Duodenal mucosa (tissue), 2 donors: ENCODE data around the gene SPEN.
"Not testable (repeated sequence)": the region's sequence is repeated elsewhere in the genome, so short reads cannot be mapped to it uniquely, and the experiment has no call there.

ENCODE experiments used
- H3K27ac ChIP-seq: one replicate; pipeline ENCODE4 v1.7.0; 2013; ENCODE audit warnings: low read depth, low read length
- H3K27me3 ChIP-seq, 2 donors: one replicate each; pipeline ENCODE4 v1.7.0; 2013; ENCODE audit warnings: low read length in 2 of 2, control low read depth in 1 of 2; ENCODE audit not compliant: insufficient read depth in 2 of 2, control insufficient read depth in 1 of 2
- H3K36me3 ChIP-seq, 2 donors: one replicate each; pipeline ENCODE4 v1.7.0; 2013; ENCODE audit warnings: low read length in 2 of 2, control low read depth in 1 of 2; ENCODE audit not compliant: insufficient read depth in 2 of 2, control insufficient read depth in 1 of 2
- H3K4me1 ChIP-seq, 2 donors: one replicate each; pipeline ENCODE4 v1.7.0; 2013; ENCODE audit warnings: low read length in 2 of 2, control low read depth in 1 of 2; ENCODE audit not compliant: insufficient read depth in 2 of 2, control insufficient read depth in 1 of 2
- H3K4me3 ChIP-seq, 2 donors: one replicate each; pipeline ENCODE4 v1.7.0; 2013; ENCODE audit warnings: low read length in 2 of 2, low read depth in 1 of 2
- H3K9ac ChIP-seq, 2 donors: one replicate each; pipeline ENCODE4 v1.7.0; 2013; ENCODE audit warnings: low read length in 2 of 2, low read depth in 1 of 2
- H3K9me3 ChIP-seq, 2 donors: one replicate each; pipeline ENCODE4 v1.7.0; 2013; ENCODE audit warnings: low read length in 2 of 2, control low read depth in 1 of 2; ENCODE audit not compliant: control insufficient read depth in 1 of 2

The SPEN gene, protein sequence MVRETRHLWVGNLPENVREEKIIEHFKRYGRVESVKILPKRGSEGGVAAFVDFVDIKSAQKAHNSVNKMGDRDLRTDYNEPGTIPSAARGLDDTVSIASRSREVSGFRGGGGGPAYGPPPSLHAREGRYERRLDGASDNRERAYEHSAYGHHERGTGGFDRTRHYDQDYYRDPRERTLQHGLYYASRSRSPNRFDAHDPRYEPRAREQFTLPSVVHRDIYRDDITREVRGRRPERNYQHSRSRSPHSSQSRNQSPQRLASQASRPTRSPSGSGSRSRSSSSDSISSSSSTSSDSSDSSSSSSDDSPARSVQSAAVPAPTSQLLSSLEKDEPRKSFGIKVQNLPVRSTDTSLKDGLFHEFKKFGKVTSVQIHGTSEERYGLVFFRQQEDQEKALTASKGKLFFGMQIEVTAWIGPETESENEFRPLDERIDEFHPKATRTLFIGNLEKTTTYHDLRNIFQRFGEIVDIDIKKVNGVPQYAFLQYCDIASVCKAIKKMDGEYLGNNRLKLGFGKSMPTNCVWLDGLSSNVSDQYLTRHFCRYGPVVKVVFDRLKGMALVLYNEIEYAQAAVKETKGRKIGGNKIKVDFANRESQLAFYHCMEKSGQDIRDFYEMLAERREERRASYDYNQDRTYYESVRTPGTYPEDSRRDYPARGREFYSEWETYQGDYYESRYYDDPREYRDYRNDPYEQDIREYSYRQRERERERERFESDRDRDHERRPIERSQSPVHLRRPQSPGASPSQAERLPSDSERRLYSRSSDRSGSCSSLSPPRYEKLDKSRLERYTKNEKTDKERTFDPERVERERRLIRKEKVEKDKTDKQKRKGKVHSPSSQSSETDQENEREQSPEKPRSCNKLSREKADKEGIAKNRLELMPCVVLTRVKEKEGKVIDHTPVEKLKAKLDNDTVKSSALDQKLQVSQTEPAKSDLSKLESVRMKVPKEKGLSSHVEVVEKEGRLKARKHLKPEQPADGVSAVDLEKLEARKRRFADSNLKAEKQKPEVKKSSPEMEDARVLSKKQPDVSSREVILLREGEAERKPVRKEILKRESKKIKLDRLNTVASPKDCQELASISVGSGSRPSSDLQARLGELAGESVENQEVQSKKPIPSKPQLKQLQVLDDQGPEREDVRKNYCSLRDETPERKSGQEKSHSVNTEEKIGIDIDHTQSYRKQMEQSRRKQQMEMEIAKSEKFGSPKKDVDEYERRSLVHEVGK (N-terminal part only)

DNA sequence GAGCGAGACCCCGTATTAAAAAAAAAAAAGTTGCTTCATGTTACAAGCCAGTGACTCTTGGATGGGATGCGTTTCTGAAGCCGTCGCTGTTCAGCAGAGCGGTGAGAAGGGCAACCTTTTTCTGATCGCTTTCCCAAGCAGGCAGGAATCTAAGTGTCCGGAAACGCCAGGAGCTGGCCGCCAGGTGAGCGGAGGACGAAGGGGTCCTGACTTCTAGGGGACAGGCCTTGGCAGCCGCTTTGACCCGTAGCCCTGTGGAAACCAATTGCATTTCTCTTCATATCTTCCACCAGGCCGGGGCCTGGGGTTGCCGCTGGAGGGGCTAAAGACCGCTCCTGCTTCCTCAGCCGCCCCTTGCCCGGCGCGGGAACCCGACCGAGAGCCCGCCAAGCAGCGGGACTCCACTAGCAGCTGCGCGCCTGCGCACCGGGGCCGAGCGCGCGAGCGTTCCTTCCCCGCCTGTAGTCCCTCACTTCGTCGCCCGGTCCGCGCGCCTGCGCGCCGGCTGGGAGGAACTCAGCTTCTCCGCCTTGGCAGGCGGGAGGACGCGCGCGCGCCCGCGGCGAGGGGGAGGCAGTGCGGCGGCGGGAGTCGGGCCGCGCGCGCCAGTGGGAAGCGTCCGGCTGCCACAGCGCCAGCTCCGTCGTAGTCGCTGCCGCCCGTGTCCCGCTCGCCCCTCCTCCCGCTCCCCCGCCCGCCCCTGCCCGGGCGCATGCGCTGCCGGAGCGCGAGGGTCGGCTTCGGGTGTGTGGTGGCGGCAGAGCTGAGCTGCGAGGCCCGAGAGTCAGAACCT, at the start of gene SPEN:
Gene SPEN (plus strand): TSS at position 608 of the 793 bp plus-strand sequence. CDS start 361 bp downstream, outside the sequence.
- peak within 1 kb of the TSS; percentile 95 to 96 for H3K4me3 ChIP-seq
- H3K4me1 ChIP-seq: peaks cover 13 to 25% of the 10 kb centered on the region in 2 donors
- no peaks in the 10 kb centered on the region for H3K27me3 ChIP-seq
- no peaks in the 10 kb centered on the region for H3K9me3 ChIP-seq
- H3K36me3 ChIP-seq: no peaks in the 10 kb centered on the region
- H3K9ac ChIP-seq: peak within 1 kb of the TSS; percentile 95 to 97
- H3K27ac ChIP-seq: peak within 1 kb of the TSS; percentile 86

DNA sequence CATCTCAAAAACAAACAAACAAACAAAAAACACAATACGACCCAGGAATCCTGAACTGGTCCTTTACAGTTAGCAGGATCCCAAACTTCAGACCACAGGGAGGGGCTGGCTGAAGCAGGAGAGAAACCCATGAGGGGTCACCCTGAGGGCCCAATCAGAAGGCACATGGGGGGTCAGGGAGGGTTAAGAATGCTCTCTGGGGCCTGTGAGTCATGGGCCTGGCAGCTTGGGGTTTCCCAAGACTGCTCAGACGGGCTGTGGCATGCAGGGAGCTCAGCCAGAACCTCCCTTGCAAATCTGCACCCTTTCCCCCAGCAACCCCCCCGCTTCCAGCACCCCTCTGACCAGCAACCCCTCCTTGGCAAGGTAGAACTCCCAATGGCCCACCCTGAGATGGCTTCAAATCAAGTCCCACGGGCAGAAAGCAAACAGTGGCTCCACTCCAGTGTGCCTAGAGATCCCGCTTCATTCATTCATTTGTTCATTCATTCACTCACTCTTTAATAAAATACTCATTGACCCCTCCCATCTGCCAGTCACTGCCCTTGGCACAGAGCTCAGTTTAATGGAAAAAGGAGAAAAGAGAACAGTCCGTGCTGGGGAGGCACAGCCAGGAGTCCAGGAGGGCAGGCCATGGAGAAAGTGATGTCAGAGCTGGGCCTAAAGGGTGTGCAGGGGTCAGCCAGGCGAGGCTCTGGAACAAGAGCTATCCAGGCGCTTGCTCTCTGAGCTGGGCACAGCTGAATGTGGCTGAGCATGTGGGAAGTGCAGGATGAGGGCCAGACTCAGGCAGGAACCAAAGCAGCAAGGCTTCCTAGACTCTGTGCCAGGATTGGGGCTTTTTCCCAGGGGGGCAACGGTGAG, 48.3 kb upstream of the SPEN start:
- Histone ChIP-seq H3K36me3 (no peaks in the 10 kb centered on the region), H3K4me1 (peaks cover 40 to 44% of the 10 kb centered on the region in 2 donors)

DNA sequence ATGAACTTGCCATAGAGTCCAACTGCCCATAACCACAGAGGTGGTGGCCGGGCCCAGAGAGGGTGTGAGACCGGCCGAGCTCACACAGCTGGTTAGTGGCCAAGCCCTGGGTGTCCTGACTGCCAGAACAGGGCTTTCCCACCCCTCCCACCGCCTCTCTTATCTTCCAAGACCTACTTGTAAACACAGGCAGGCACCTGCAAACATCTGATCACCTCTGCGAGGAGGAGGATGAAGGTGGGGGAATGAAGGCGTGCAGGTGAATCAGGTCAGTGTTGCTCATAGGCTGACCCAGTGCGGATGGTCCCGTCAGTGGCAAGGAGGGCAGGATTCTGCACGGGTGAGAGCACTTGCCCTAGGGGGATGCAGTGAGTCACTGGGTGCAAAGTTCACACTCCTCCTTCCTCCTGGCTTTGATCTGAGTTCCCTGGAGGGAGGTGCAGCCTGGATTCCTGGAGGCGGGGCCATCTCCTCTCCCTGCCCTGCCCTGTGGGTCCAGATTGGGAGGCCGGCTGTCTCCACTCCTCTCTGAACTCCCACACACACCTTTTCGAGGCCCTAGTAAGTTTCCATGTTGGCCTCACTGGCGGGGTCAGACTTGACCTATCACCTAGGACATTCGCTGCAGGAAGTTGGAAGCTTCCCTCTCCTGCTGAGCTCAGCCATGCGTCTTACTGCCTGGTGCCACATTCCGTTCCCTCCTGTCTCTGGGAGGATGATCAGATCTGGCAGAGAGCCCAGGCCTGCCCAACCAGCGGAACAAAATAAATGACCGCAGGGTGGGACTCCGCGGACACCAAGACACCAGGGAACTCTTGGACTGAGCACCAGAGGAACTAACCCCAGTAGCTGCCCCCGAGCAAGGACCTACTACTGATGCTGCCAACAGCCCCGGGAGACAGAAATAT, 47.3 kb upstream of the SPEN start:
- H3K9me3 ChIP-seq: no peaks in the 10 kb centered on the region
- H3K4me1 ChIP-seq: peaks cover 40 to 41% of the 10 kb centered on the region in 2 donors
- H3K27ac ChIP-seq: peak overlapping the region; percentile 77
- H3K4me3 ChIP-seq: peak overlapping the region; percentile 9 to 40
- H3K27me3 ChIP-seq: no peaks in the 10 kb centered on the region
- peak overlapping the region; percentile 38 to 53 for H3K9ac ChIP-seq
- H3K36me3 ChIP-seq: no peaks in the 10 kb centered on the region

More for the DNA sequence above, 48.3 kb upstream of the SPEN start:
- Histone ChIP-seq H3K4me3 (peak overlapping the region; percentile 23 to 40), H3K27ac (peak overlapping the region; percentile 77), H3K9ac (peak overlapping the region; percentile 38 to 53), H3K9me3 (no peaks in the 10 kb centered on the region), H3K27me3 (no peaks in the 10 kb centered on the region)

DNA sequence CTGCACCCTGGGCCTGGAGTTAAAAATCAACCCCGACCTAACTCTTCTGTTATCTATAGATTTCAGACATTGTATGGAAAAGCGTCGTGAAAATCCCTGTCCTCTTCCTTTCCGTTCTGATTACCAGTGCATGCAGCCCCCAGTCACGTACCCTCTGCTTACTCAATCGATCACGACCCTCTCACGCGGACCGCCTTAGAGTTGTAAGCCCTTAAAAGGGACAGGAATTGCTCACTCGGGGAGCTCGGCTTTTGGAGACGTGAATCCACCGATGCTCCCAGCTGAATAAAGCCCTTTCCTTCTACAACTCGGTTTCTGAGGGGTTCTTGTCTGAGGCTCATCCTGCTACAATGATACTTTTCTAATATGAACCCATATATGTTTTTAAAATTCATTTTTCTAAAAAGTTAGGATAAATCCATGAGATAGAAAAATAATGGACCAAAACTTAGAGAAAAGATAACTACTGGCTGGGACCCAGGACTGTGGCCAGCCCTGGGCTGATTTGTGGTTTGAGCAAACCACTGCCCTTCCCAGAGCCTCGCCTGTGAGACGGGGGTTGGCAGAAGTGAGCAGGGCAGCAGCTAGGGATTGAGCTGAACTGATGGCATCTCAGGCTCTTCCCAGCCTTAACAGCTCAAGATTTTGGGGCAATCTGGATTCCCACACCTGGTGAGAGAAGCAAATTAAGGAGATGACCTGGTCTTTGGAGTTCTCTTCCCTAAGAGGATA, 45.1 kb upstream of the SPEN start:
- no peak overlapping the region for H3K27ac ChIP-seq
- no peaks in the 10 kb centered on the region for H3K27me3 ChIP-seq
- peaks cover 27 to 28% of the 10 kb centered on the region in 2 donors for H3K4me1 ChIP-seq
- H3K4me3 ChIP-seq: no peak overlapping the region
- H3K9me3 ChIP-seq: no peaks in the 10 kb centered on the region
- no peaks in the 10 kb centered on the region for H3K36me3 ChIP-seq
- no peak overlapping the region for H3K9ac ChIP-seq

DNA sequence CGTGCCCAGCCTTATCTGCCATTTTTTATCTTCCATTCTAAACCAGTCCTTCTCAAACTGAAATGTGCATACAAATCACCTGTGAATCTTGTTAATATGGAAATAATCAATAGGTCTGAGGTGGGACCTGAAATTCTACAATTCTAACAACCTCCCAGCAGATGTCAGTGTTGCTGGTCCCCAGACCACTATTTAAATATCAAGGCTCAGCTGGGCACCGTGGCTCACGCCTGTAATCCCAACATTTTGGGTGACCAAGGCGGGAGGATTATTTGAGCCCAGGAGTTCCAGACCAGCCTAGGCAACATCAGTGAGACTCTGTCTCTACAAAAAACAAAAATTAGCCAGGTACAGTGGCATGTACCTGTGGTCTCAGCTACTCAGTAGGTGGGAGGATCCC, 44.1 kb upstream of the SPEN start:
- no peaks in the 10 kb centered on the region for H3K36me3 ChIP-seq
- no peak overlapping the region for H3K4me3 ChIP-seq
- peaks cover 22 to 23% of the 10 kb centered on the region in 2 donors for H3K4me1 ChIP-seq
- no peak overlapping the region for H3K9ac ChIP-seq
- no peaks in the 10 kb centered on the region for H3K9me3 ChIP-seq
- H3K27ac ChIP-seq: no peak overlapping the region
- no peaks in the 10 kb centered on the region for H3K27me3 ChIP-seq

DNA sequence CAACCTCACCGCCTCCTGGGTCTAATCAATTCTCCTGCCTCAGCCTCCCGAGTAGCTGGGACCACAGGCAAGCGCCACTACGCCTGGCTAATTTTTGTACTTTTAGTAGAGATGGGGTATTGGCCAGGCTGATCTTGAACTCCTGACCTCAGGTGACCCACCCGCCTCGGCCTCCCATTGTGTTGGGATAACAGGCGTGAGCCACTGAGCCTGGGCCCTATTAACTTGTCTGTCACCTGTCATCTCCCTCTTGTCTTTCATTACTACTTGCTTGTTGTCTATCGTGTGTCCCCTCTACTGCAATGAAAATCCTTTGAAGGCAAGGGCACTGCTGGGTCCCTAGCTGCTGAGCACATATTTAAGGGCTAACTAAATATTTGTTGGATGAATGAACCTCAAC, 43.4 kb upstream of the SPEN start:
- no peaks in the 10 kb centered on the region for H3K27me3 ChIP-seq
- H3K27ac ChIP-seq: no peak overlapping the region
- no peaks in the 10 kb centered on the region for H3K9me3 ChIP-seq
- H3K9ac ChIP-seq: no peak overlapping the region
- H3K4me3 ChIP-seq: no peak overlapping the region
- H3K4me1 ChIP-seq: peaks cover 19 to 20% of the 10 kb centered on the region in 2 donors
- H3K36me3 ChIP-seq: no peaks in the 10 kb centered on the region

DNA sequence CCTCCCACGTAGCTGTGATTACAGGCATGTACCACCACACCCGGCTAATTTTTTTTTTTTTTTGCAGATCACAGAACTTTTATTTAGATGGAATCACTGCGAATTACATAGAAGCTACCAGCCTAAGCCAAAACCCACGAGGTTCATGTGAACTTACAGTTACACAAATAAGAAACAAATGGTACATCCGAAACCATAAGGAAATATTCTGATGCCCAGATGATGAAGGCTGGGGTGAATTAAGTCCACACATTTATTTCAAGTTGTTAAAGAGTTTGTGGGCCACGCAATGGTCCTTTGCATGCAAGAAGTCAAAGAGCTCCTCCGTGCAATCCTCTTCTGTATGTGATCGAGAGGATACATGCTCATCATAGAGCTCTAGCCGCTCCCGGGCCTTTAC, 40.4 kb upstream of the SPEN start:
- Histone ChIP-seq H3K9ac (no peak overlapping the region), H3K27ac (no peak overlapping the region), H3K36me3 (no peaks in the 10 kb centered on the region), H3K4me1 (no peaks in the 10 kb centered on the region), H3K9me3 (no peaks in the 10 kb centered on the region), H3K4me3 (no peak overlapping the region), H3K27me3 (no peaks in the 10 kb centered on the region)

DNA sequence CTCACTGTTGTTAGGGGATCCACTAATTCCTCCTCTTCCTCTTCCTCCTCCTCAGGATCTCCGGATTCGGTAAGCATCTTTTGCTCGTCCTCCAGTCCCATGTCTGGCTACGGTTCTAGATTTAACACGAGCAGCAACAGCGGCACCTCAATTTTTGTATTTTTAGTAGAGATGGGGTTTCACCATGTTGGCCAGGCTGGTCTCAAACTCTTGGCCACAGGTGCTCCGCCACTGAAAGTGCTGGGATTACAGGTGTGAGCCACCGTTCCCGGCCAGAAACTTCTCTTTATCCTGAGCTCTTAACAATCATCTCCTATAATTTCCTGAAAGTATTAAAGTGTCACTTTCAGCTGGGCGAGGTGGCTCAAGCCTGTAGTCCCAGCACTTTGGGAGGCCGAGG, 40.0 kb upstream of the SPEN start, which contains the start of gene UQCRHL:
Gene UQCRHL (minus strand): TSS at position 101 of the 400 bp plus-strand sequence. CDS start 0 bp downstream, at position 101.
- not testable (repeated sequence) for H3K4me3 ChIP-seq, H3K9me3 ChIP-seq, H3K36me3 ChIP-seq, H3K4me1 ChIP-seq, H3K9ac ChIP-seq, H3K27me3 ChIP-seq, H3K27ac ChIP-seq
